Mammary epithelial cell (primary cell): ENCODE results near the gene LRCH3.

Experiments used
- EZH2 ChIP-seq: IDR thresholded peaks from 2 replicates; pipeline ENCODE4 v1.6.1; 2012; ENCODE audit warnings: low read length, inconsistent platforms, borderline replicate concordance
- TF ChIP-seq, protein P1 (sequence below), 2 donors: IDR thresholded peaks in 1 of 2; conservative IDR thresholded peaks in 1 of 2; 2 replicates each; pipeline ENCODE4 v1.5.1; 2011 to 2012; ENCODE audit warnings: inconsistent platforms in 2 of 2, low read length in 2 of 2, mild to moderate bottlenecking in 2 of 2, control low read depth in 1 of 2, low read depth in 1 of 2; ENCODE audit not compliant: insufficient read depth in 1 of 2; ENCODE audit errors: extremely low read depth in 1 of 2

DNA sequence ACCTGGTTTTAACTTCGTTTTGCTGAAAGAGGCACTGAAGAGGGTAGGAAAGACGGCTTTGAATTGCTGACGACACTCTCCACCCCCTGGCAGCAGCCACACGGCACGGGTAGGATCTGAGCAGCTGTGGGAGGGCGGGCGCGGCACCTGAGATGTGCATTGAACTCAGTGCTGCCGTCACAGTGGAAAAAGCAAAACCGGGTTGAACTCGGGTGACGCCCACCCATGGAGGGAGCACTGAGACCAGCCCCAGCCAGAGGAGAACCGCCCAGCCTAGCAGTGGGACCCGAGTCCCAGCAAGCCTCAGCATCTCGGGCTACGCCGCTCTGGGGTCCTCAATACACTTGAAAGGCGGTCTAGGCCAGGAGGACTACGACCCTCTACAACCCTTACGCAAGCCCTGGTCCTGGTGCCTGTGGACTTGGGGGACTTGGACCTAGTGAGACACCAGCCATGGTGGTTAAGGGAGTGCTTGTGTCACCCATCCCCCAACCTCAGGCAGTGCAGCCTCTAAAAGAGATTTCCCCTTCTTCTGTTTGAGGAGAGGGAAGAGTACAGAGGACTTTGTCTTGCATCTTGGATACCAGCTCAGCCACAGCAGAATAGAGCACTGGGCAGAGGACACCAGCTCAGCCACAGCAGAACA lies 108.9 kb downstream of the LRCH3 start:
- TF ChIP-seq, protein P1, sequence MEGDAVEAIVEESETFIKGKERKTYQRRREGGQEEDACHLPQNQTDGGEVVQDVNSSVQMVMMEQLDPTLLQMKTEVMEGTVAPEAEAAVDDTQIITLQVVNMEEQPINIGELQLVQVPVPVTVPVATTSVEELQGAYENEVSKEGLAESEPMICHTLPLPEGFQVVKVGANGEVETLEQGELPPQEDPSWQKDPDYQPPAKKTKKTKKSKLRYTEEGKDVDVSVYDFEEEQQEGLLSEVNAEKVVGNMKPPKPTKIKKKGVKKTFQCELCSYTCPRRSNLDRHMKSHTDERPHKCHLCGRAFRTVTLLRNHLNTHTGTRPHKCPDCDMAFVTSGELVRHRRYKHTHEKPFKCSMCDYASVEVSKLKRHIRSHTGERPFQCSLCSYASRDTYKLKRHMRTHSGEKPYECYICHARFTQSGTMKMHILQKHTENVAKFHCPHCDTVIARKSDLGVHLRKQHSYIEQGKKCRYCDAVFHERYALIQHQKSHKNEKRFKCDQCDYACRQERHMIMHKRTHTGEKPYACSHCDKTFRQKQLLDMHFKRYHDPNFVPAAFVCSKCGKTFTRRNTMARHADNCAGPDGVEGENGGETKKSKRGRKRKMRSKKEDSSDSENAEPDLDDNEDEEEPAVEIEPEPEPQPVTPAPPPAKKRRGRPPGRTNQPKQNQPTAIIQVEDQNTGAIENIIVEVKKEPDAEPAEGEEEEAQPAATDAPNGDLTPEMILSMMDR (conservative IDR thresholded peaks at IDR 0.05 in 1 of 2, IDR thresholded peaks at IDR 0.05 in 1 of 2; ENCODE audit: extremely low read depth in 1 of 2, insufficient read depth in 1 of 2, low read depth in 1 of 2, low read length in 2 of 2), result no peak
- no peak for TF ChIP-seq EZH2
